BJ (cell line): ENCODE results near the gene CPS1. TPM values are rescaled to one million over a fixed set of nuclear protein-coding genes. Genes with fewer than 3 reads are reported as not detected.

Source experiments
- CTCF ChIA-PET: fragments of 350-600 bp; formaldehyde crosslinking; extraction: SDS; loops from one replicate; lab custom pipeline; 2021; ENCODE audit warnings: antibody characterized with exemption, inconsistent platforms; lab: Yijun Ruan, JAX
- POLR2A ChIA-PET: fragments of 300-600 bp; sonication (Branson Sonifier 250); formaldehyde crosslinking; extraction: SDS; loops from one replicate; lab custom pipeline; 2021; ENCODE audit warnings: antibody characterized with exemption; lab: Charles Lee
- DNase-seq: peaks from one replicate; pipeline ENCODE4 v3.0.0-alpha.2; 2011; ENCODE audit warnings: low read depth
- H3K27me3 ChIP-seq: 2 replicates; pipeline ENCODE4 v1.6.0; 2011; ENCODE audit warnings: low read length; ENCODE audit not compliant: control insufficient read depth, insufficient read depth
- H3K36me3 ChIP-seq: 2 replicates; pipeline ENCODE4 v1.5.1; 2011; ENCODE audit warnings: low read length; ENCODE audit not compliant: control insufficient read depth, insufficient read depth
- H3K4me3 ChIP-seq: 2 replicates; pipeline ENCODE4 v1.5.1; 2011; ENCODE audit warnings: low read depth, mild to moderate bottlenecking, control low read depth, low read length
- CTCF ChIP-seq: IDR thresholded peaks from 2 replicates; pipeline ENCODE4 v1.5.1; 2011; ENCODE audit warnings: low read depth, mild to moderate bottlenecking, control low read depth, inconsistent platforms, low read length, moderate library complexity; ENCODE audit not compliant: insufficient read depth
- polyA plus RNA-seq: library from polyadenylated mRNA; depleted of rRNA; stranded (reverse); fragments of >200 nt; gene quantifications from 2 replicates; pipeline ENCODE4 v1.2.3, GENCODE V29; 2011

Gene CPS1
- polyA plus RNA-seq, 1 experiment, result 10.9 TPM

- TF ChIP-seq CTCF, result no peak
- Histone ChIP-seq H3K27me3 (no peaks in the 10 kb centered on the region), H3K36me3 (no peaks in the 10 kb centered on the region), H3K4me3 (no peak overlapping the region)
- POLR2A ChIA-PET, result no interaction called here
- CTCF ChIA-PET, result interaction anchor here (0.6 to 1.2 kb wide), 3 partner anchors 29 to 598 kb away, joined by 3 read pairs; no protein-coding TSS in a partner anchor
- DNase-seq, result no peak
These were observed 24.9 kb upstream of the CPS1 start for GRCh38 chr2:210531482-210531881.

GRCh38 chr2:210533389-210533788, 23.0 kb upstream of the CPS1 start:
- DNase-seq, result no peak
- POLR2A ChIA-PET, result no interaction called here
- Histone ChIP-seq H3K27me3 (no peaks in the 10 kb centered on the region), H3K36me3 (no peaks in the 10 kb centered on the region), H3K4me3 (no peak overlapping the region)
- no peak for TF ChIP-seq CTCF
- CTCF ChIA-PET, result no interaction called here

- Histone ChIP-seq H3K36me3 (no peaks in the 10 kb centered on the region), H3K27me3 (no peaks in the 10 kb centered on the region), H3K4me3 (no peak overlapping the region)
- no peak for TF ChIP-seq CTCF
- no peak for DNase-seq
- POLR2A ChIA-PET, result no interaction called here
- CTCF ChIA-PET, result interaction anchor here (1.4 to 1.7 kb wide), 2 partner anchors 22 to 32 kb away, joined by 3 to 4 read pairs; no protein-coding TSS in a partner anchor
These were observed 21.5 kb upstream of the CPS1 start for GRCh38 chr2:210534879-210535278.

GRCh38 chr2:210536973-210537650, 19.3 kb upstream of the CPS1 start:
- ChIA-PET CTCF (no interaction called here), POLR2A (no interaction called here)
- Histone ChIP-seq H3K36me3 (no peaks in the 10 kb centered on the region), H3K27me3 (no peaks in the 10 kb centered on the region), H3K4me3 (no peak overlapping the region)
- no peak for DNase-seq
- TF ChIP-seq CTCF, result no peak

GRCh38 chr2:210539035-210539434, 17.4 kb upstream of the CPS1 start:
- TF ChIP-seq CTCF, result no peak
- no peaks in the 10 kb centered on the region for H3K36me3 ChIP-seq
- no peak overlapping the region for H3K4me3 ChIP-seq
- no peaks in the 10 kb centered on the region for H3K27me3 ChIP-seq
- ChIA-PET CTCF (no interaction called here), POLR2A (no interaction called here)
- DNase-seq, result no peak
